Superior temporal gyrus (tissue), 1 donor: ENCODE data around the gene LRRC74B.
"Not testable (repeated sequence)": the region's sequence is repeated elsewhere in the genome, so short reads cannot be mapped to it uniquely, and the experiment has no call there.

ENCODE experiments used
- DNase-seq: peaks from one replicate; pipeline ENCODE4 v3.0.0-alpha.2; 2016; ENCODE audit errors: extremely low spot score

The LRRC74B gene

GRCh38 chr22:21054714-21055563, 9.2 kb downstream of the LRRC74B start:
- DNase-seq: no peak

DNA sequence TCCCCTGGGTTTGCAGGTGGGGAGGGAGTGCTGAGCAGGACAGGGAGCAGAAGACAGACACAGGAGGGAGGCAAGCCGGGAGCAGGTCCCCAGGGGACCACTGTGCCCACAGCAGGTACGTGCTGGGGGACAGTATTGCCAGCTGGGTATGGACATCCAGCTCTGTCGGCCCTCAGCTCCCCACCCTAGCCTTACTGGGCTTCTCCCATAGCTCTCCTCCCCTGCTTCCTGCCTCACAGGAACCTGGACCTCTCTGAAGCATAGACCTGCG, 9.8 kb downstream of the LRRC74B start:
- DNase-seq: no peak

- DNase-seq: no peak
Measured at GRCh38 chr22:21055880-21056319, 10.2 kb downstream of the LRRC74B start.

- DNase-seq: not testable (repeated sequence)
Measured at GRCh38 chr22:21060363-21060762, 14.6 kb downstream of the LRRC74B start.

DNA sequence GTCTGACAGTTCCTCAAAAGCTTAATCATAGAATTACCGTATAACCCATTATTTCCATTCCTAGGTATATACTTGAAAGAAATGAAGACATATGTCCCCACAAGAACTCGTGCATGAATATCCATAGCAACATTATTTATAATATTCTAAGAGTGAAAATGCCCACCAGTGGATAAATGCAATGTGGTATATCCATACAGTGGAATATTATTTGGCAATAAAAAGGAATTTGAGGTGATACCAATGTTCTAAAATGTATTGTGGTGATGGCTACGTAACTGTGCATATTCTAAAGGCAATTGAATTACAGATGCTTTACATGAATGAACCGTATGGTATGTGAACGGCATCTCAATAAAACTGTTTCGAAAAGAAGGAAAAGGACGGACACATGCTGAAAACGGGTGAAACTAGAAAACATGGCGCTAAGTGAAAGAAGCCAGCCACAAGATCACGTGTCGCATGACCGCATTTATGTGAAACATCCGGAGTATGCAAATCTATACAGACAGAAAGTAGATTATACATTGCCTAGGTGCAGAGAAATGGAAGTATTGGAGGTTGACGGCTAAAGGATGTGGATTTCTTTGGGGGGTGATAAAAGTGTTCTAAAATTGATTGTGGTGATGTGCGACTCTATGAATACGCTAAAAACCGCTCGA, 16.0 kb downstream of the LRRC74B start:
- not testable (repeated sequence) for DNase-seq

DNA sequence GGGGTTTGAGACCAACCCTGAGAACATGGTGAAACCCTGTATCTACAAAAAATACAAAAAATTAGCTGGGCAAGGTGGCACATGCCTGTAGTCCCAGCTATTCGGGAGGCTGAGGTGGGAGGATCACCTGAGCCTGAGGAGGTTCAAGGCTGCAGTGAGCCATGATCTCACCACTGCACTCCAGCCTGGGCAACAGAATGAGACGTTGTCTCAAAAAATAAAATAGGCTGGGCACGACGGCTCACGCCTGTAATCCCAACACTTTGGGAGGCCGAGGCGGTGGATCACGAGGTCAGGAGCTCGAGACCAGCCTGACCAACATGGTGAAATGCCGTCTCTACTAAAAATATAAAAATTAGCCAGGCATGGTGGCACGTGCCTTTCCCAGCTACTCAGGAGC, 18.7 kb downstream of the LRRC74B start:
- DNase-seq: not testable (repeated sequence)

GRCh38 chr22:21064917-21065864, 19.4 kb downstream of the LRRC74B start:
- no peak for DNase-seq

- no peak for DNase-seq
Measured at GRCh38 chr22:21067075-21067900, 21.5 kb downstream of the LRRC74B start.

- DNase-seq: no peak
Measured at GRCh38 chr22:21067901-21068680, 22.3 kb downstream of the LRRC74B start.

GRCh38 chr22:21068681-21069276, 23.0 kb downstream of the LRRC74B start:
- no peak for DNase-seq

DNA sequence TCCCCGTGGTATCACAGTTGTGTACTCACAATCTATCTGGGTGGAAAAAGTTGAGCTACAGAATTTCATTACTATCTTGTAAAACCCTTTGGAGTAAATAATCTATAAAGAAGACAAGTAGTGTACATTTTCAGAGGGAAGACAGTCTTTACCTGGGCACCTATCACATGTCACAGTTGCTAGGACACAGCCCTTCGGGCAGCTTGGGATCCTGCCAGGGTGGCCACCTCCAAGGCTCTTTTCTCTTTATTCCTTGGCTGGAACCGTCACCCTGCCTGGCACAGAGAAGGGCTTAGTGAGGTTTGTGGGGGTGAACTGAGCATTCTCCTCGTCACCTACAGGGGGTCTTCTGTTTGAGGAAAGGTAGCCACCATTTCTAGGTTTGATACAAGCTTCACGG, 23.6 kb downstream of the LRRC74B start:
- no peak for DNase-seq

GRCh38 chr22:21070690-21071615, 25.2 kb downstream of the LRRC74B start:
- DNase-seq: no peak

- DNase-seq: not testable (repeated sequence)
Measured at GRCh38 chr22:21071796-21072195, 26.1 kb downstream of the LRRC74B start.

DNA sequence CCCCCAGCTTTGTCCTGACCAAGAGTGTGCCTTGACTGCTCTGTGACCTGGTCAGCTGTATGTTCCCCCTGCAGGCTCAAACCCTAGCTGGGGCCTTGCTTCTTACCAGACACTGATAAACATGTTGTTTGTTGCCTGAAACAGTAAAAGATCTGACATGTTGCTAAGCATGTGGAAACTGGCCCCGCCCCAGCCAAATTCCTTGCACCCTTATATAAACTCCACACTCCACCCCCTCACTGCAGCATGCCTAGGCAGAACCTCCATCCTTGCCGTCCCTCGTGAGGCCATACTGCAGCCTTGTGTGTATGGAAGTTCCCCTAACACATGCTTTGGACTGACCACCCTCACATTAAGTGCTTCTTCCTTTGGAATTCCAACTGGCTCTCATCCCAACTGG, 27.3 kb downstream of the LRRC74B start:
- DNase-seq: no peak

DNA sequence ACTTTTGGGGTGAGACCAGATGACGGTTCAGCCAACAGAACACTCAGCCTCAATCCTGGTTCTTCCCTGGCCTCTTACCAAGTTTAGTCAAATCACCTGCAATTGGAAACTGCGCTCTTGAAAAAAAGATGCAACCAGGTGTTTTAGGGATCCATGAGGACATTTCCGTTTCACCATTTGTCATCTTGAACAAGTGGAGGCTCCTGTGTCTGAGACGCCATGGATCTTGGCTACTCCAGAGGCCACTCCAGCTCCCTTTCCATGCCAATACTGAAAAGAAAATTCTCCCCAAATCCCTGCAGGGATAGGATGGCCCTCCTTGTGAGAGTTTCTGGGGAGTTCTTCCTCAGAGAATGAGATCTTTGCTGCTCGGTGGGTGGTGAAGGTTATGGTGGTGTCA, 27.7 kb downstream of the LRRC74B start:
- no peak for DNase-seq

GRCh38 chr22:21074102-21074715, 28.5 kb downstream of the LRRC74B start:
- DNase-seq: no peak

DNA sequence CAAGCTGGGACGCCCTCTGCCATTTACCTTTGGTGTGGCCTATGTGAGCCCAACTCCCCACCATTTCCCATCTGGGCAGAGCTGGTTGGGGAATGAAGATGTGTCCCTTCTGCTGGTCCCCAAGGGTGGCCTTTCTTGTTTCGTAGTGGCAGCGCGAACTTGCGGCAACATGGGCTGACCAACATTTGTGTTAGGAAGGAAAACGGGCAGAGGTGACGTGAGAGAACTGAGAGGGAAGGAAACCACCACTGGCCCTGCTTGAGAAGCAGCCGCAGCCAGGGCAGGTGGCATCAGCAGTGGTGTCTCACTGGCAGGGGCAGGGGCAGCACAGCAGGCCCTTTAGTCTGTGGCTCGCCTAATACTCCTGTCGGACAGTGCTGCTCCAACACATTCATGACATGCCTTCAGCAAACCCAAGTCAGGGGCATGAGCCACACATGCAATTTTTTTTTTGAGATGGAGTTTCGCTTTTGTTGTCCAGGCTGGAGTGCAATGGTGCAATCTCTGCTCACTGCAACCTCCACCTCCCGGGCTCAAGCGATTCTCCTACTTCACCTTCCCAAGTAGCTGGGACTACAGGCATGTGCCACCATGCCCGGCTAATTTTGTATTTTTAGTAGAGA, 29.9 kb downstream of the LRRC74B start:
- no peak for DNase-seq
